EL (cell line): ENCODE measurements around the gene EPS15.
A peak's percentile ranks its signal among the peaks of the same experiment; 100 is the strongest.
"Not testable (repeated sequence)": the region's sequence is repeated elsewhere in the genome, so short reads cannot be mapped to it uniquely, and the experiment has no call there.

ENCODE experiments used
- DNase-seq: peaks from one replicate; pipeline ENCODE4 v3.0.0-alpha.2; 2016

The EPS15 gene

GRCh38 chr1:51329443-51330325 lies 189.4 kb downstream of the EPS15 start:
- no peak for DNase-seq

DNA sequence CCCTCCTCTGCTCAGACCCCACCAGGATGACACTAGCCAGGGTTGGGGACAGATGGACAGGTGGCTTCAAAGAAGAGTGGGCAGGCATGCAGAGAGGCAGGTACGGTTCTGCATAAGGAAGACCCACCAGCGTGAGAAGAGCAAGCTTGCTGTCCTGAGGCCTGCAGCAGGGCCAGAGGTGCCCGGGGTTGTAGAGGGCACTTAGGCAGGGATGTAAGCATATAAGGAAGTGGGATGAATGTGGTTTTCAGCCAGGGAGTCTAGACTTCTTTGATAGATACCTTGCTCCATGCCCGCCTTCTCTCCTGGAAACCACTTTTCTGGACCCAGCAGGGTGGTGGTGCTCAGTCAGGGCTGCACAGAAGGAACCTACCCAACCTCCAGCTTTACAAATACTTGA lies 190.1 kb downstream of the EPS15 start:
- no peak for DNase-seq

GRCh38 chr1:51328279-51328678 lies 190.8 kb downstream of the EPS15 start:
- peak; percentile 45 for DNase-seq

DNA sequence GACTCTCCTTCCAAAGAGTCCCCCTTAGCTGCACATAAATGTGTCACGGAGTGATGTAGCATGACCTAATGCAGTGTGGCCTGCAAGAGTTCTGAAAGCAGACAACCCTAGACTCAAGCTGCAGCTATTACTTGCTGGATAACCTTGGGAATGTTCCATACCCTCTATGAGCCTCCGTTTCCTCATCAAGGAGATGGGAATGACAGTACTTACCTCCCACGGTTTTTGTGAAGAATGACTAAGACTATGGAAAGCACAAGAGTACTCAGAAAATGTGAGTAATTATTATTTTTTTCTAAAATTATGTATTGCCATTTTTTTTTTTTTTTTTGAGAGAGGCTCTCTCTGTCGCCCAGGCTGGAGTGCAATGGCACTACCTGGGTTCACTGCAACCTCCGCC lies 191.7 kb downstream of the EPS15 start:
- no peak for DNase-seq

DNA sequence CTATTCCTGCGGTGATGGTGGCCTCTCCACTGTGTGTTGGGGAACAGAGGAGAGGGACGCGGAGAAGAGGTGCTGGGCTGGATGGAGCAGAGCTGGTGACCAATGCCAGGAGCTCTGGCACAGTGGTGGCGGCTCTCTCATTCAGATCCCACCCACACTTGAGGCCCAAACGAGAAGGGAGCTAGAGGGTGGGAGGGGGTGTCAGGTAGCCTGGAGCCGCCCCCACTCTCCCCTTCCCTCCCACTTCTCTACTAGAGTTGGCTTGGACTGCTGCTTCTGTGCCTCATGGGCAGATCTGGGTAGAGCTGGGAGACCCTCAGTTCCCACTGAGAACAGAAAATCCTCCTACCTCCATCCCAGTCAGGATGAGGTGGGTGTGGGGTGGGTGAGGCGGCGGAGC lies 192.2 kb downstream of the EPS15 start:
- DNase-seq: no peak

DNA sequence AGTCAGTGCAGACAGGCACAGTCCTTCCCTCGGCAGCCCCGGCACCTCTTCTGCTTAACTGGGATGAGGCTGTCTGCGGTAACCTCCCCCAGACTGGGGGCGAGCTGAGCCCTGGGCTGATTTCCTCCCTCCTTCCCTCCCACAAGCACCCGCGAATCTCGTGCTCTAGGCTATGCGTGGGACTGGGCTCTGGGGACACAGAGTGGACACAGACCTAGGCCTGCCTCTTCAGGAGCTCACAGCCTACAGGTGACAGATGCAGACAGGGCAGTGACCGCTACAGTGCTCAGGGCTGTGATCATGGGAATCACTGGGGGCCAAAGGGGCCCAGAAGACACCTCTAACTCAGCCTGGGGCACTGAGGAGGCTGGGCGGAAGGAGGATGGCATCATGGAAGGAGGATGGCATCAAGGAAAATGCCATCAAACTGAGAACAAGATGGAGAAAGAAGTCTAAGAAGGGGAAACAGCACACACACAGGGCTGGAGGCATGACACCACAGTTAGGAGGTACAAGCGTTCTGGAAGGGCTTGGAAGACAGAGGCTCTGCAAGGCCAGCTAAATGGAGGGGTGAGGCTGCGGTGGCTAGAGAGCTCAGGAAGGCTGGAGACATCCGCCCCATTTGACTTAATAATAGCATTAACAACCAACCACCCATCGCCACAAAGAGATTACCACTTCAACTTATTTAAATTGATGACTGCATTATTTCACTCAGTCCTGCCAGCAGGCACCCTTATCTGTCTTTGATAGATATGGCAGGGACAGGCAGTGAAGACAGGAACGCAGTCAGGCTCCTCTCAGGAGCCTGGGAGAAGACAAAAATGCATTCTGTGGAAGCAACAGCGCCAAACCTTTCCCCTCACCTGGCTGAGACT lies 192.9 kb downstream of the EPS15 start:
- no peak for DNase-seq

DNA sequence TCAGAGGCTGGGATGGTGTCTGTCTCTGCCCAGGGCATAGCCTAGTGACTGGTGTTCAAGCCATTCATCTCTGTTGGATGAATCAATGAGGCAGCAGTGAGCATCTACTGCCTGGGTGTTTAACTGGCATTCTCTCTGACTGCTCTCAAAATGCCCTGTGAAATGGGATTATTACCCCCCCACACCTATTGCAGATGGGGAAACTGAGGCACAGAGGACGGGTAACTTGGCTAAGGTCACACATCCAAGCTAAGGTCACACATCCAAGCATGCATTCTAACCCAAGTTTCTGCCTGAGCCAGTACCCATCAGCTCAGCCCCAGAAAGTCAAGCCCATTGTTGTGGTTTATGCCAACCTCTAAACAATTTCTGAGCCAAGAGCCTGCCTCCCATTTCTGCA lies 193.7 kb downstream of the EPS15 start:
- no peak for DNase-seq

GRCh38 chr1:51325011-51325385 lies 194.1 kb downstream of the EPS15 start:
- not testable (repeated sequence) for DNase-seq

DNA sequence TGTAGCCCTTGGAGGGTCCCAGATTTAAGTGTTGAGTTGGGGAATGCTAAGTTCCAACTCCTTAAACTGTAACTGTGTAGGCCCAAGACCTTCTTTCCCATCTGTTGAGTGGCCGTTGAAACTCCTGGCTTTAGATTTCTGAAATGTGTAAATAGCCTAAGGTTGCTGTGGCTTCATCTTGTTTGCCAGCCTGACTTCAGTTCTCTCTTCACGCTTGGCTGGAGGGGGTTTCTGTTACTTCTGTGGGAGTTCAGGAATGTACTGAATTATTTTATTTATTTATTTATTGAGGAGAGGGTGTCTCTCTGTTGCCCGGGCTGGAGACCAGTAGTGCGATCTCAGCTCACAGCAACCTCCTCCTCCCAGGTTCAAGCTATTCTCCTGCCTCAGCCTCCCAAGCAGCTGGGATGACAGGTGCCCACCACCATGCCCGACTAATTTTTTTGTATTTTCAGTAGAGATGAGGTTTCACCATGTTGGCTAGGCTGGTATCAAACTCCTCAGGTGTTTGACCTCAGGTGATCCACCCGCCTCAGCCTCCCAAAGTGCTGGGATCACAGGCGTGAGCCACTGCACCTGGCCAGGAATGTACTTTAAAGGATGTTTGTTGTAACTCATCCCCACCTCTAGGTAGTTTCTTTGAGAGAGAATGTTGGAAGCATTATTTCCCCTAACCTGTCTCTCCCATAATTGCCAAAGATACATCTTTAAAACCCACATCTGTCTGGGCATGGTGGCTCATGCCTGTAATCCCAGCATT lies 194.6 kb downstream of the EPS15 start:
- no peak for DNase-seq

- DNase-seq: no peak
These were observed 195.3 kb downstream of the EPS15 start for GRCh38 chr1:51323778-51324177.

DNA sequence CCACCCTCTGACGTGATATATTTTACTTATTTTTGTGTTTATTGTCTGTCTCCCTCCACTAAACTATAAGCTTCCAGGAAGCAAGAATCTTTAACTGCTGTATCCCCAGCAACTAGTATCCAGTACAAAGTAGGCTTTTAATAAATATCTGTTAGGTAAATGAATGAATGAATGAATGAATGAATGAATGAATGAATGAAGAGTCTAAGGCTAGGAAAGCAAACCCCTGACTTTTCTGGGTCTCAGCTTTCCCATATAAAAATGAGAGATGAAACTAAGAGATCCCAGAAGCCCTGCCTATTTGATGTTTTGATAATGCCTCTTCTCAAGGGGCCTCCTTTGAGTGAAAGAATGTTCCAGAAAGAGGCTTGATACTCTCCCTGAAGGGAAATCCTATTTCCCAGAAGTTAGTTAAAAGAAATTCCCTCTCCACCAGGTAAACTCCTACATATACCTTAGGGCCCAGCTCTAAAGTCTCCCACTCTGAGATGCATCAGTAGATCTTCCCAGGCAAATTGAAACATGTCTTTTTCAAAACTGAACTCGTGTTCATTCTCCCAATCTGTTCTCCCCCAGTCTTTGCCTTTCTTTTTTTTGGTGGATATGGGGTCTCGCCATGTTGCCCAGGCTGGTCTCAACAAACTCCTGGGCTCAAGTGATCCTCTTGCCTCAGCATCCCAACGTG lies 196.5 kb downstream of the EPS15 start:
- no peak for DNase-seq

GRCh38 chr1:51321924-51322280 lies 197.2 kb downstream of the EPS15 start:
- DNase-seq: no peak

- no peak for DNase-seq
These were observed 197.8 kb downstream of the EPS15 start for GRCh38 chr1:51320967-51321923.

- DNase-seq: no peak
These were observed 201.3 kb downstream of the EPS15 start for GRCh38 chr1:51317798-51318197.

DNA sequence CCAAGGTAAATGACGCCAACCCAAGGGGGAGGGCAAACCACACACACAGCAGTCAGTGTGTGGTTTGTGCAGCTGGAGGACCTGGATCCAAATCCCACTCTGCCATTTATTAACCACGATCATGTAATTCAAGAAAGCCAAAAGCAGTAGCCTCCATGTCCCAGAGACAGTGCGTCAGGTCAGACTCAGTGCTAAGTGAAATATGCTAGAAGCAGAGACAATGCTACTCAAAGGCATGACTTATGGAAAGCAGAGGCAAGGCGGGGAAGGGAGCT lies 202.3 kb downstream of the EPS15 start:
- no peak for DNase-seq

GRCh38 chr1:51316113-51316845 lies 202.8 kb downstream of the EPS15 start:
- DNase-seq: no peak

GRCh38 chr1:51314974-51315373 lies 204.1 kb downstream of the EPS15 start:
- DNase-seq: no peak

DNA sequence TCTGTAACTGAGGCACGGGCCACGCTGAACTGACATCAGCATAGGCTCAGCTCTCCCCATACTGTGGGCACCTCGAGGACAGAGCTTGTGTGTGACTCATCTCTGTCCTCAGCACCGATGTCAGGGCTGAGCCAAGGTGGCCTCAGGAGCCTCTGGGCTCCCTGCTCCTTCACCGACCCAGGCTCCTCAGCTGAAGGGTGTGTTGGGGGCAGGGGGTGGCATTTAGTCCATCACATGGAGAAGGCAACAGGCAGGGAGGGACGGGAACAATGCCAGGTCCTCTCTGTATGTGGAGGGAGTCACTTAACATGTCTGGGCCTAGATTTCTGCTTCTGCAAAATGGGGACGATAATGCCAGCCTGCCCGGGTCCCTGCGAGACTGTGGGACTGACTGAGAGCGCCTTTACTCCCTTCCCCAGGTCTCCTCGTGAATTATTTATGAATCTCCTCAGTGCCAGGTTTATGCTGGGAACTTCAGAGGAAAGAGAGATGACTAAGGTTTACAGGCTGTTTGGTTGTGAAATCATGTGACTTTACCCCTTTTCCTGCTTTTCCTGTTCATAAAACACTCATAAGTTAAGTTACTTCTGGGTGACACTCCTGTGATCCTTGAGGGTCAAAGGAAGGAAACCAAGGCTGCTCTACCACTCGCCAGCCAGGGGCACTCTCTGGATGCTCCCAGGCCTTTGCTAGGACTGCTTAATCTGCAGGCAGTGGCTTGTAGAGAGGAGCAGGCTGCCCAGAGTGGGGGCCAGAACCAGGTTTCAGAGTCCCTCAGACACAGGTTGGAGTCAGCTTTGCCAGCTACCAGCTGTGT lies 204.9 kb downstream of the EPS15 start:
- peak; percentile 76 for DNase-seq

GRCh38 chr1:51313268-51313852 lies 205.7 kb downstream of the EPS15 start:
- peak; percentile 23 for DNase-seq

DNA sequence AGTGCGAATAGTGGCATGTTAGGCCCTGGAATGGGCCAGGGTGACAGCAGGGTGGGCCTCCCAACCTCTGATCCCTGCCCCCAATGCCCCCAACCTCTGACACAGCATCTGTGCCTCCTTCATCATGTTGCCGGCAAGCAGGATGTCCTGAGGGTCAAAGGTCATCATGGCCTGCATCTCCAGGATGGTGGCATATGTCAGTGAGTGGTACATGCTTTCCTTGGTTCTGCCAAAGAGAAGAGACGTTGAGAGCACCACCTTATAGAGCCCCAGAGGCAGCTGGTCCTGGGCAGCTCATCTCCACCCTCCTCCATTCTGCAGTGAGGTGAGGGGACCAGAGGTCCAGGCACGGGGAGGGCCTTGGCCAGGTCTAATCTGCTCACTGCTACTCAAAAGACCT lies 206.3 kb downstream of the EPS15 start:
- DNase-seq: no peak
